ENCODE measurements around the gene PHF21A.

- TF ChIP-seq CTCF (IDR thresholded peaks at IDR 0.05; ENCODE audit: control extremely low read depth in 1 of 3, insufficient read depth in 1 of 3, low read depth in 1 of 3, low read length in 3 of 3) (no peak), KDM1A (IDR thresholded peaks at IDR 0.05; ENCODE audit: borderline replicate concordance, low read length) (no peak), RNF2 (IDR thresholded peaks at IDR 0.05; ENCODE audit: borderline replicate concordance, low read depth, low read length, missing control alignments, poor library complexity, severe bottlenecking) (no peak)
Observed at GRCh38 chr11:45931739-45932138, 189.5 kb downstream of the PHF21A start.
